ENCODE measurements around the gene CMTM6. TPM values are rescaled to one million over a fixed set of nuclear protein-coding genes. Genes with fewer than 3 reads are reported as not detected.
"Not testable (repeated sequence)": the region's sequence is repeated elsewhere in the genome, so short reads cannot be mapped to it uniquely, and the experiment has no call there.

Gene CMTM6
- total RNA-seq, 1 experiment from 2014 or later: 81.7 TPM

GRCh38 chr3:32481791-32482631 lies 20.6 kb downstream of the CMTM6 start:
- in situ Hi-C loops (cut with HindIII; ENCODE audit: low pct_unique_long_range_greater_than_20kb, low sequenced_read_pairs): no loop called here
- DNase-seq (ENCODE audit: low read depth, low spot score): no peak

DNA sequence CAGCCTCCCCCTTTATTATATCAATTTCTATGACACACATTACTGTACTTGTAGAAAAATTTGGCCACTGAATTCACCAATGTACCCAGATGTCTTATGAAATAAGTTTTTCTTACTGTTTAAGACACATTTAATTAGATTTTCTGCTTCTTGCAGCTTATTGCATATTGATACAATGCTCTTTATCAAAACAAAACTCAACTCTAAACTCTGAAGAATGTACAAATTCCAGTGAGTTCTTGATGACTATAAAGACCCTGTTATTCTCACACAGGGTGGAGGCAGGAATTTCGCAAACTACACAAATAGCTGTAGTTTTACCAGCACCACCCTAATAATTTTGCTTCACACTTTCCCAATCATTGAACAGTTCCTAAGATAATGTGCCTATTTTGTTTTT lies 22.0 kb downstream of the CMTM6 start:
- in situ Hi-C loops (cut with HindIII; ENCODE audit: low pct_unique_long_range_greater_than_20kb, low sequenced_read_pairs): no loop called here
- peak; percentile 43 for DNase-seq (ENCODE audit: low read depth, low spot score)

GRCh38 chr3:32474201-32474600 lies 28.5 kb downstream of the CMTM6 start:
- no peak for DNase-seq (ENCODE audit: low read depth, low spot score)
- in situ Hi-C loops (cut with HindIII; ENCODE audit: low pct_unique_long_range_greater_than_20kb, low sequenced_read_pairs): no loop called here

GRCh38 chr3:32472151-32472550 lies 30.5 kb downstream of the CMTM6 start:
- in situ Hi-C loops (cut with HindIII; ENCODE audit: low pct_unique_long_range_greater_than_20kb, low sequenced_read_pairs); DNase-seq (ENCODE audit: low read depth, low spot score): not testable (repeated sequence)

DNA sequence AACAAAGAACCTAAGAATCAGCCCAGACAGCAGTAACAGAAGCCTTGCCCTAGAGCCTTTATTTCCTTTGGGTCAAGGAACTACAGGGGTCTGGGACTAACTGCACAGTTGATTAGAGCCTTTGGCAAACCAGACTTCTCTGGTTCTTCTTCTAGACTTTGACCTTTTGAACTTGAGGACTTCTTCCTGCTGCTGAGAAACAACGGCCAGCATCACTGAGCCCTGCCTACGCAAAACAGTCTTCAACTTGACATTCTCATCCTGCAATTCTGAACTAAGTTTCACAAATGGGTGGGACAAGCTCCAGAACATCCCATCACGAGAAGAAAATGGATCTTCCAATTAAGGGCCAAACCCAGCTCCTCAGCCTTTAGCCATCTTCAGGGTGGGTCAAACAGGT lies 31.4 kb downstream of the CMTM6 start:
- no peak for DNase-seq (ENCODE audit: low read depth, low spot score)
- in situ Hi-C loops (cut with HindIII; ENCODE audit: low pct_unique_long_range_greater_than_20kb, low sequenced_read_pairs): no loop called here

DNA sequence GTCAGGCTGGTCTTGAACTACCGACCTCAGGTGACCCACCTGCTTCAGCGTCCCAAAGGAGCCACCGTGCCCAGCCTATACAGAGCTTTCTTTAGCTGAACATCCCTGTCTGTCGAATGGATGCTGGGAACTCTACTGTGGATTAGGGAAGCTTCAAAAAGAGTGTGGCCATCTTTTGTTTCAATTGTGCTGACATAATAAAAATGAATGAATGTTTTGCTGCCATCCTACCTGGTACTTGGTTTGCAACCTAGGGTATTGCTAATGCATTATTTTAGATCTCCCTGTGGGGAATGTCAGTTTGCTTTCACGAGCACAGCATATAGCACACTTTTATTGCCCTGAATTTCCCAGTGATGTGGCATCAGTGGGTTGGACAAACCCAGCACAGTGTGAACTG lies 32.3 kb downstream of the CMTM6 start:
- DNase-seq (ENCODE audit: low read depth, low spot score): no peak
- in situ Hi-C loops (cut with HindIII; ENCODE audit: low pct_unique_long_range_greater_than_20kb, low sequenced_read_pairs): no loop called here

DNA sequence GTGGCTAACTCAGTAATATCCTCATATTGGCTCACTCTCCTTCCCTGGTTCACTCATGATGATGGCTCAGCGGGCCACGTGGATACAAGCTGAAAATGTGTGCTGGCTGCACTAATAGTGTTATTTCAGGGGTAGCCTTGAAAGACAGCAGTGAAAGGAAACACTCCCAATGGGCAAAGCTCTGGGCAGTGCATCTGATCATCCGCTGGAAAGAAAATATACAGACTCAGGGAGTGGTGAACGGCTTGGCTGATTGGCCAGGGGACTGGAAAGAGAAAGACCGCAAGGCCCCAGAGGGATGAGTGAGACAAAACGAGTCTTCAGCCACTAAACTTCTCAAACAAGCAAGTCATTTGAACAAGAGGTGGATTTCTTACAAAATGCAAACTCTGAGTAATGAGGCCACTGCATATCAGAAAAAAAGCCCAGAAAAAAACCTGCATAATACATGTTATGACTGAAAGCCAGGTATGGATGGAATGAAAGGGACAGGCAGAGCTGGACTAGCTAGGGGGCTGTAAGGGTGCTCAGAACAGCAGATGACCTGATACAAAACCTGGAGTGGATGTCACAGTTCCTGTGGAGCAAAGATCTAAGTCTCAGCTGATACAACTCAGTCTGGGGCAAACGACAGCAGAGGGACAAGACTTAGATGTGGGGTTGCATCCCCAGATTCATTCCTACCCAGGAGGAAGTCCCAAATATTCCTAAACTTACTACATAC lies 33.3 kb downstream of the CMTM6 start:
- in situ Hi-C loops (cut with HindIII; ENCODE audit: low pct_unique_long_range_greater_than_20kb, low sequenced_read_pairs): no loop called here
- peak; percentile 6 for DNase-seq (ENCODE audit: low read depth, low spot score)

- DNase-seq (ENCODE audit: low read depth, low spot score): peak; percentile 61
- in situ Hi-C loops (cut with HindIII; ENCODE audit: low pct_unique_long_range_greater_than_20kb, low sequenced_read_pairs): no loop called here
Observed at GRCh38 chr3:32467333-32468070, 35.1 kb downstream of the CMTM6 start.

DNA sequence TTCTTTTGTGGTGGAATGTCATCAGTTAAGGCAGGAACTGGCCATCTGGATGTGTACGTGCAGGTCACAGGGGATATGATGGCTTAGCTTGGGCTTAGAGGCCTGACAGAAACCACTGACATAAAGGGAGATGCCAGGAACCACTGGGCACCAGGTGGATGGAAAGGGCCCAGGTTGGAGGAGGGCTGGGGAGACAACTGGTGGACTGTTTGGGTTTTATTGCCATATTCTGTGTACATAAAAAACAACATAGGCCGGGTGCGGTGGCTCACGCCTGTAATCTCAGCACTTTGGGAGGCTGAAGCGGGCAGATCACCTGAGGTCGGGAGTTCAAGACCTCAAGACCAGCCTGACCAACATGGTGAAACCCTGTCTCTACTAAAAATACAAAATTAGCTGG lies 35.8 kb downstream of the CMTM6 start:
- DNase-seq (ENCODE audit: low read depth, low spot score); in situ Hi-C loops (cut with HindIII; ENCODE audit: low pct_unique_long_range_greater_than_20kb, low sequenced_read_pairs): not testable (repeated sequence)

DNA sequence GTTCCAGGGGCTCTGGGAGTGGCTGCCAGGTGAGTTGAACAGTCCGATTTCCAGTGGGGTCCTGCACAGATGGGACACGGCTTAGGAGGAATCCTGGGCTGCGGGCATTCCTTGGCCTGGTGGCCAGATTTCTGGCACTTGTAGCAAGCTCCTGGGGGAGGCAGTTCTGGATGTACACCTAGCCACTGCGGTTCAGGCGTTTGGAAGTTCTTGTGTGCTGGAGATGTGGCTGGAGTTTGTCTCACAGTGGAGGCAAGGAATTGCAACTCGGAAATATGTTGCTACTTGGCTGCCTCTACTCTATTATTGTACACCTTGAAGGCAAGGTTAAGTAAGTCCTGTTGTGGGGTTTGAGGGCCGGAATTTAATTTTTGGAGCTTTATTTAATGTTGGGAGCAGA lies 37.9 kb downstream of the CMTM6 start:
- DNase-seq (ENCODE audit: low read depth, low spot score); in situ Hi-C loops (cut with HindIII; ENCODE audit: low pct_unique_long_range_greater_than_20kb, low sequenced_read_pairs): not testable (repeated sequence)

- DNase-seq (ENCODE audit: low read depth, low spot score); in situ Hi-C loops (cut with HindIII; ENCODE audit: low pct_unique_long_range_greater_than_20kb, low sequenced_read_pairs): not testable (repeated sequence)
Observed at GRCh38 chr3:32463415-32463814, 39.2 kb downstream of the CMTM6 start.

GRCh38 chr3:32462191-32462986 lies 40.3 kb downstream of the CMTM6 start:
- DNase-seq (ENCODE audit: low read depth, low spot score); in situ Hi-C loops (cut with HindIII; ENCODE audit: low pct_unique_long_range_greater_than_20kb, low sequenced_read_pairs): not testable (repeated sequence)

GRCh38 chr3:32460817-32461496 lies 41.7 kb downstream of the CMTM6 start:
- DNase-seq (ENCODE audit: low read depth, low spot score); in situ Hi-C loops (cut with HindIII; ENCODE audit: low pct_unique_long_range_greater_than_20kb, low sequenced_read_pairs): not testable (repeated sequence)

- no peak for DNase-seq (ENCODE audit: low read depth, low spot score)
- in situ Hi-C loops (cut with HindIII; ENCODE audit: low pct_unique_long_range_greater_than_20kb, low sequenced_read_pairs): no loop called here
Observed at GRCh38 chr3:32460031-32460749, 42.5 kb downstream of the CMTM6 start.

- in situ Hi-C loops (cut with HindIII; ENCODE audit: low pct_unique_long_range_greater_than_20kb, low sequenced_read_pairs): no loop called here
- DNase-seq (ENCODE audit: low read depth, low spot score): no peak
Observed at GRCh38 chr3:32459450-32459849, 43.2 kb downstream of the CMTM6 start.

DNA sequence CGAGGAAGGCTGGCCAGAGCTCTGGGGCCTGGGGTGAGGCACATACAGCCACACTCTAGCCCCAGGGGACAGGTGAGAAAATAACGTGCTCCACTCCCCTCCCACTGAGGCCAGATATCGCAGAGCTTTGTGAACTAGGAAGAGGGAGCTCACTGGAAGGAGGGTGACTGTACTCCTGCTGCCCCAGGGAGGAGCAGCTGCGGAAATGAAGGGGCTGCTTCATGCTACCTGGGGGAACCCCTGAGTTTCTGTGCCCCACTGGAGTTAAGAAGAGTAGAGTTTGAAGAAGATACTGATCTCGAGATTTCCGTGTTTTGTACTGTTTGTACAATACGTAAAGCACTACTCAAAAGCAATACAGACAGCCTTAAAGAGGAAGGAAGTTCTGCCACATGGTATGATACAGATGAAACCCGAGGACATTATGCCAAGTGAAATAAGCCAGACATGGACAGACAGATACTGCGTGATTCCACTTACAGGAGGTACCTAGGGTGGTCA lies 44.6 kb downstream of the CMTM6 start:
- in situ Hi-C loops (cut with HindIII; ENCODE audit: low pct_unique_long_range_greater_than_20kb, low sequenced_read_pairs): no loop called here
- no peak for DNase-seq (ENCODE audit: low read depth, low spot score)

All from SK-MEL-5 (cell line).